ENCODE measurements around the gene IFI35.
"Not testable (repeated sequence)": the region's sequence is repeated elsewhere in the genome, so short reads cannot be mapped to it uniquely, and the experiment has no call there.

IFI35 gene

DNA sequence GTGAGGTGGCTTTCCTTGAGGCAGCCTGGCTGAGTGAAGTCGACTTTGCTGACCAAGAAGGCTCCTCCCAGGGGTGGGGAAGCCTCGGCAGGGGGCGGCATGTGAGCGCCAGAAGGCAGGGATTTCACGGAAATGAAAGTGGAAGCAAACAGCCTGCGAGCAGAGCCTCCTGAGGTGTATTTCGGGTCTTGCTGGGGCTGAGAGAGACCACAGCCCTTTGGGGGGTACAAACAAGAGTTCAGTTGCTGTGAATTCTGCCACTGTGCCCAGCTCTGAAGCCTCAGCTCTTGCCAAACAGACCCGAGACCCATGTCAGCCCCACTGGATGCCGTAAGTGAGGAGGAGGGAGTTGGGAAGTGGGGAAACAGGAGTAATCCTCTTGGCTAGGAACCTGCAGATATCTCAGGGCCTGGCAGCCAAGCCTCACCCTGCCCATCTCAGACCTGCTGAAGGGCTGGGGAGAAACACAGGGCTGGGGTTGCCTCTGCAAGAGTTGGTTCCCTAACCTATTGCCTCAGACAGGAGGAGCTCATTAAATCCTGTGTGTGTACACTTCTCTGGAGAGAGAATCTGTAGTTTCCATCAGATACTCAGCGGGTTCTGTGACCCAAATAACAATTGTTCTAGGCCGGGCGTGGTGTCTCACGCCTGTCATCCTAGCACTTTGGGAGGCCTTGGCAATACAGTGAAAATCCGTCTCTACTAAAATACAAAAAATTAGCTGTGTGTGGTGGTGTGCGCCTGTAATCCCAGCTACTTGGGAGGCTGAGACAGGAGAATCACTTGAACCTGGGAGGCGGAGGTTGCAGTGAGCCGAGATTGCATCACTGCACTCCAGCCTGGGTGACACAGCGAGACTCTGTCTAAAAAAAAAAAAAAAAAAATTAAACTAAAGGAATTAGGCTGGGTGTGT lies at the start of gene IFI35:
Gene IFI35, plus strand, starts transcription at position 146 of the 913 bp plus-strand sequence. Its CDS starts 164 bp downstream, at position 310.
- no peak for DNase-seq

DNA sequence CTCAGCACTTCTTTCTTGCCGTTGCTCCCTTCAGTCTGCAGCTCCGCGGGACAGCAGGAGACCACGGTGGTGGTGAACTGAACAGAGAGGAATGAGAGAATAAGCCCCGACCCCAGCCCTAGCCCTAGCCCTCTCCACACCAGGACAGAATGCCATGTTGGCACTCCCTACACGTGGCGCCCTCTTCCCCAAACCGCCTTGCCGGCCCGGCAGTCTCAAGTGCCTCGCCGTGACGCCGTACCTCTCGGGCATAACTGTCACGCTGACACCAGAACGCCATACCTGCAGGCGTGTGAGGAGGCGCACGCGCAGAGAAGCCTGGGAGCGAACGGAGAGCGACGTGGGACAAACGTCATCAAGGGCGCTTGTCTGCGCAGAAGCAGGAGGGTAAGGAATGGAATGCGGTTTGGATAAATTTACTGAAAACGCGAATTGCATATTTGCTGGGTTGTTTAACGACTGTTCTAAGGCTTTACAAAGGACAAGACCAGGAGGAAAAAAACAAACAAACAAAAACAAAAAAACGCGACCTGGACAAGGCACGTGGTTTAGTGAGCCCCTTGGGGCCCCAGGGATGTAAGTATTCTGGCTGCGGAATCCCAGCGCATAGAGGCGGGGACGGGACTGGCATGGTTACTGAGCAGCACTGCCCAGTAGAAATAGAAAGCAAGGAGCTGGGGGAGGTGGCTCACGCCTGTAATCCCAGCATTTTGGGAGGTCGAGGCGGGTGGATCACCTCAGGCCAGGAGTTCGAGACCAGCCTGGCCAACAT lies 42.2 kb upstream of the IFI35 start, which contains the start of gene AARSD1:
Gene AARSD1, minus strand, starts transcription at position 294 of the 772 bp plus-strand sequence. Its CDS starts 14 bp downstream, at position 280.
- peak; percentile 36 to 88 for DNase-seq

DNA sequence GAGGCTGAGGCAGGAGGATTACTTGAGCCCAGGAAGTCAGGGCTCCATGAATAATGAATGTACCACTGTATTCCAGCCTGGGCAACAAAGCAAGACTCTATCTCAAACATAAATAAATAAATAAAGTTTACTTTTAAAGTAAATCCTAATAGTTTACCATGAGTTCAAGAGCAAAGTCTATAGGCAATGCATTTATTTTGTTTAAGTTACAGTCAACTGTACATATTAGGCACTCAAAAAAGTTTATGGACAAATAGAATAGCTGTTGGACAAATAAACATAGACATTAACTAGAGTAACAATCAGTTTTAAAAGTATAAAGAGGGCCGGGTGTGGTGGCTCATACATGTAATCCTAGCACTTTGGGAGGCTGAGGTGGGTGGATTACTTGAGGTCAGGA lies 38.7 kb upstream of the IFI35 start:
- no peak for DNase-seq

DNA sequence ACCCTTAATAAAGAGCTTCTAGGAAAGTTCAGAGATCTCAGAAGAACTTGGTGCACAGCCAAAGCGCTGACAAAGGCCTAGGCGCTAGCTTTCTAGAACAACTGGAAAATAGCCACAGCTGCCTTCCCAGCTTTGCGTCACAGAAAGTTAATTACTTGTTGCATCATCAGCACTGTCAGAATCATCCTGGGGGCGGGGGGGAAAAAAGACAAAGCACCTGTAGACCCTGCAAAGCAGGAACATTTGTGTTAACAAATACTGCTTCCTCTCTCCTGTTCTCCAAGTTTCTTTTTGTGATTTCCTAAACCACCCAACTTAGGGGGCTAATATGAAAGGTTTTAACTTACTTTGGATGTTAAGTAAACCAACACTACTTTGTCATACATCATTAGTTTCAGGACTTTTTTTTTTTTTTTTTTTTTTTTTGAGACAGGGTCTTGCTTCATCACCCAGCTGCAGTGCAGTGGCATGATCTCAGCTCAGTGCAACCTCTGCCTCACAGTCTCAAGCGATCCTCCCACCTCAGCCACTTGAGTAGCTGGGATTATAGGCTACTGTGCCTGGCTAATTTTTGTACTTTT lies 37.5 kb upstream of the IFI35 start:
- DNase-seq, result no peak

DNA sequence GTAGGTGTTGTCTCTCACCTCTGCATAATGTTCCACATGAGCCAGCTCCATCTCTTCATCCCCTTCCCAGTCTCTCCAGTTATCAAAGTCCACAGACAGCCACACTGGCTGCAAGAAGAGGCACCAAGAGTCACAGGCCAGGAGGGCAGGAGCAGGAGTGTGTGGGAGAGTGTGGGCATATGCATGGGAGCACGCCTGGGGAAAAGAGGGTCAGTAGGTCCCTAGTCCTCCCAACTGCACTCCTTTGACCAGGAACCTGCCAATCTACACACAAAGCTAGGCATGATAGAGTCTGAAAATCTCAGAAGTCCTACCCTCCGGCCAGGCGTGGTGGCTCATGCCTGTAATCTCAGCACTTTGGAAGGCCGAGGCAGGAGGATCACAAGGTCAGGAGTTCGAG lies 35.0 kb upstream of the IFI35 start:
- DNase-seq, result no peak

DNA sequence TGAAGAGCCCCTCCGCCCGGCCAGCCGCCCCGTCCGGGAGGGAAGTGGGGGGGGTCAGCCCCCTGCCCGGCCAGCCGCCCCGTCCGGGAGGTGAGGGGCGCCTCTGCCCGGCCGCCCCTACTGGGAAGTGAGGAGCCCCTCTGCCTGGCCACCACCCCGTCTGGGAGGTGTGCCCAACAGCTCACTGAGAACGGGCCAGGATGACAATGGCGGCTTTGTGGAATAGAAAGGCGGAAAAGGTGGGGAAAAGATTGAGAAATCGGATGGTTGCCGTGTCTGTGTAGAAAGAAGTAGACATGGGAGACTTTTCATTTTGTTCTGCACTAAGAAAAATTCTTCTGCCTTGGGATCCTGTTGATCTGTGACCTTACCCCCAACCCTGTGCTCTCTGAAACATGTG lies 33.3 kb upstream of the IFI35 start:
- not testable (repeated sequence) for DNase-seq

DNA sequence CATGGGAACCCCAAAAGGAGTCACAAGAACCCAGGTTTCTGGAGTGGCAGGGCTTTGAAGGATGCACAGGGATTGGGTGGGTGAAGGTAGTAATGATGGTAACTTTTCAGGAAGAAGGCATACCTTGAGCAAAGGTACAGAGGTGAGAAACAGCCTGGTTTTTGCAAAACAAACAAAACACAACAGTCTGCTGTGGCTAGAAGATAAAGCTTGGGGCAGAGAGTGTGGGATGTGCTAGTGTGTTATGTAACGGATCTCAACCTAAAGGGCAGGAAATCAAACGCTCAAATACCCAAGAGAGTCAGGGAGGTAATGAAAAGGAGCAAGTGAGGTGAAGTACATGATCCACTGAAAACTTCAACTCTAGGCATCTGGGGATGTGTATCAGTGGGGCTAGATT lies 31.3 kb upstream of the IFI35 start:
- no peak for DNase-seq

DNA sequence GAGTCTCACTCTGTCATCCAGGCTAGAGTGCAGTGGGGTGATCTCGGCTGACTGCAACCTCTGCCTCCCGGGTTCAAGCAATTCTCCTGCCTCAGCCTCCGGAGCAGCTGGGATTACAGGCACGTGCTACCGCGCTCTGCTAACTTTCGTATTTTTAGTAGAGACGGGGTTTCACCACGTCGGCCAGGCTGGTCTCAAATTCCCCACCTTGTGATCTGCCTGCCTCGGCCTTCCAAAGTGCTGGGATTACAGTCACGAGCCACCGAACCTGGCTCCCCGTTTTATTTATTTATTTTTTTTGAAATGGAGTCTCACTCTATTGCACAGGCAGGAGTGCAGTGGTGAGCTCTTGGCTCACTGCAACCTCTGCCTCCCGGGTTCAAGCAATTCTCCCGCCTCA lies 30.9 kb upstream of the IFI35 start:
- DNase-seq, result not testable (repeated sequence)

DNA sequence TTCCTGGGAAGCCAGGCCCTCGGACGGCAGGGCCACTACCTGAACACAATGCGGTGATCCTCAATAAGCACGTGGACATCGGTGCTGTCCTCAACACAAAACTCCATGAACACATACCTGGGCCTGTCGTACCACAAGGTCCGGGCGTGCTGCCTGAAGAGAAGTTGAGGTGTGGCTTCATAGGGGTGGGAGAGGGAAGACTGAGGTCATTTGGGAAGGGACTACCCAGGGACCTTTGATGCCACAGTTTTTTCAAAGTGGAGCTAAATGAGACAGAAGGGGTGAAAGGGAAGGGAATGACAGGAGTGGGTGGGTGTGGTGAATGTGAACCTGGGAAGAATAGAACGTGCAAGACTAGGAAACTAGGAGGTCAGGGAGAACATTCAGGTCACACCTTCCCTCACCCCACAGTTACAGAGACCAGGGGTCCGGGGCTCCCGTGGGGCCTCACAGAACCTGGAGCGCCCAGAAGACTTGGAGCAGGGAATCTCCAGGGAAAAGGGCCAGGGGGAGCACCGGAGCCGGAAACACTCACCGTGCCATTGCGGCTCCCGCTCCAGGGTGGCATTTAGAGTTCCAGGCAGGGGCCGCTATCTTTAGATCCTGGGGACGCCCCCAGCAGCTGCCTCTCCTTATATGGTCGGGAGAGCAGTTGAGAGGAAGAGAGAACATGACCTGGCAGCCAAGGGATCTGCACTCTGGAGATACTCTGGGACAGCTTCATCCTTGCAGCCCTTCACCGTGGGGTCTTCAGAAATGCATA lies 26.9 kb upstream of the IFI35 start, which contains the start of gene PTGES3L:
Gene PTGES3L, minus strand, starts transcription at position 570 of the 763 bp plus-strand sequence. Its CDS starts 27 bp downstream, at position 543.
- no peak for DNase-seq

DNA sequence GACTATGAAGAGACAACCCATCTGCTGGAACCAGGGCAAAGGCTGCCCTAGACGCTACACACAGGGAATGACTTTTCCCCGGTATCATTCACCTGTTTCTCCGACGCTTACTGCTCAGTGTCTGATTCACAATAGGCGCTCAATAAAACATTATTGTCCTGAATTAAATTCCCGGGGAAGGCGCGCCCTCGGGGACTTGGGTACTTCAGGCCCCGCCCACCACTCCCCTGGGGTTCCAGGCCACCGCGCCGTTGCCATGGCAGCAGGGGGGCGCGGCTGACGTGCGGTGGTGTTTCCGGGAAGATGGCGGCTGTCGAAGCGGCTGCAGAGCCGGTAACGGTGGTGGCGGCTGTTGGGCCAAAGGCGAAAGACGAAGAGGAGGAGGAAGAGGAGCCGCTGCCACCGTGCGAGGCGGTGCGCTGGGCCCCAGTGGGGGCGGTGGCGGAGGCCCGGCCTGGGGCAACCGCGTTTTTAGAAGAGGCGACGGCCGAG lies 26.3 kb upstream of the IFI35 start, which contains the start of gene RUNDC1:
Gene RUNDC1, plus strand, starts transcription at position 292 of the 492 bp plus-strand sequence. Its CDS starts 12 bp downstream, at position 304.
- peak in 1 of 2 experiments; percentile 33 for DNase-seq

DNA sequence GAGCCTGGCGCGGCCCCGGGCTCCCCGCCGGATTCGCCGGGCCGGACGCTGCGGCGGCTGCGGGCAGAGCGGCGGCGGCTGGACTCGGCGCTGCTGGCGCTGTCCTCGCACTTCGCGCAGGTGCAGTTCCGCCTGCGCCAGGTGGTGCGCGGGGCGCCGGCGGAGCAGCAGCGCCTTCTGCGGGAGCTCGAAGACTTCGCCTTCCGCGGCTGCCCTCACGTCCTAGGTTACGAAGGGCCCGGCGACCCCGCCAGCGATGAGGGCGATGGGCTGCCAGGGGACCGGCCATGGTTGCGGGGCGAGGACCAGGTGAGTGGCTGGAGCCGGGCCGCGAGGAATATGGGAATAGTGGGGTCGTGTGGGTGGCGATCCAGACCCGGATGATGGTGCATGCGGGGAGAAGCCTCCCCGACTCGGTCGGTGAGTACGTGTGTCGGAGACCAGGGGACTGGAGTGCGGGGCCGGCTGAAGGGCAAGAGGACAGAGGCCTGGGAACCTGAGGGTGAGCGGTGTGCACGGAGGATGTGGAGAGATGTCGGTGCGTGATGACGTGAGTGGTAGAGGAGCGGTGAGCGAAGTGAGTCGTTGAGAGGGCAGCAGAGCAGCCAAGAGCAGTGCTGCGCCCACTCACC lies 25.7 kb upstream of the IFI35 start:
- no peak for DNase-seq

DNA sequence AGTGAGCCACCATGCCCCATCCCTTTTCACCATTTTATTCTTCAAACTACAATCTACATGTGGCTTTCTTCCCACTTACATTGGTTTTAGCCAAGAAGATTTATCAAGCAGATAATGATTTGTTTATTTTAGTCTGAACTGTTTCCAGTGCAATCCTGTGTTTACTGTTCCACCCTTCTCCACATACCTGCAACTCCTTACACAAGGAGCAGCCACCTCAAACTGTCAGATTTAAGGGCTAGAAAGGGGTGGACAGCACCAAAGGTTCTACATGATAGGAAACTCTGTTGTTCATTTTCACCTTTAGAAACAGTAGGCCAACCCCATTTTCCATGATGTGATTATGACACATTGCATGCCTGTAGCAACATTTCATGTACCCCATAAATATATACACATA lies 24.3 kb upstream of the IFI35 start:
- DNase-seq, result no peak

DNA sequence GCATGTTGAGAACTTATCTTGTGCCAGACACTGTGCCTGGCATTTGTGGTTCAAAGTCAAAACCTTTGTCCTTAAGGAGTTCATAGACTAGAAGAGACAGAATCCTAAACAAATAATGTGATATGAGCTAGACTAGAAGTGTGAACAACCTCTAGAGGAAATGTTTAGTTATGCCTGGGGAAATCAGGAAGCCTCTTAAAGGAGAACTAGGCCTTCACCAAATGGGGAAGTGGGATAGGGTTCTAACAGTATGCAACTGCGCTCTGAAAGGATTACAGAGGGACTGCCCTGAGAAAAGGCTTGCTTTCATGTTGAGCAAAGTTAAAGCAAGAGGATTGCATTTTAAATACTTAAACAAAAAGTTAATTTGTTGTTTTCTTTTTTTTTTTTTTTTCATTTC lies 21.4 kb upstream of the IFI35 start:
- DNase-seq, result no peak

DNA sequence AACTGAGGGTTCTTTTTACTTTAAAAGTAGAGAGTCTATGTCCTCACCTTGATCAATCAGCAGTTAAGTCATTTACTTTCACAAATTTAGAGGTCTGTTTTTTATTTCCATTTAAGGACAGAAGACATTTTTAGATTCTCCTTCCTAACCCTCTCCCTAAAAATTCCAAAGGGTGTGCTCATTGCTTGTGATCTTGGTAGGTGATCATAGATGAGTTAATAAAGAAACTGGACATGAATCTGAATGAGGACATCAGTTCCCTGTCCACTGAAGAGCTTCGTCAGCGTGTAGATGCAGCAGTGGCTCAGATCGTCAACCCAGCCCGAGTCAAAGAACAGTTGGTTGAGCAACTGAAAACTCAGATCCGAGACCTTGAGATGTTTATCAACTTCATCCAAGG lies 17.4 kb upstream of the IFI35 start:
- no peak for DNase-seq

DNA sequence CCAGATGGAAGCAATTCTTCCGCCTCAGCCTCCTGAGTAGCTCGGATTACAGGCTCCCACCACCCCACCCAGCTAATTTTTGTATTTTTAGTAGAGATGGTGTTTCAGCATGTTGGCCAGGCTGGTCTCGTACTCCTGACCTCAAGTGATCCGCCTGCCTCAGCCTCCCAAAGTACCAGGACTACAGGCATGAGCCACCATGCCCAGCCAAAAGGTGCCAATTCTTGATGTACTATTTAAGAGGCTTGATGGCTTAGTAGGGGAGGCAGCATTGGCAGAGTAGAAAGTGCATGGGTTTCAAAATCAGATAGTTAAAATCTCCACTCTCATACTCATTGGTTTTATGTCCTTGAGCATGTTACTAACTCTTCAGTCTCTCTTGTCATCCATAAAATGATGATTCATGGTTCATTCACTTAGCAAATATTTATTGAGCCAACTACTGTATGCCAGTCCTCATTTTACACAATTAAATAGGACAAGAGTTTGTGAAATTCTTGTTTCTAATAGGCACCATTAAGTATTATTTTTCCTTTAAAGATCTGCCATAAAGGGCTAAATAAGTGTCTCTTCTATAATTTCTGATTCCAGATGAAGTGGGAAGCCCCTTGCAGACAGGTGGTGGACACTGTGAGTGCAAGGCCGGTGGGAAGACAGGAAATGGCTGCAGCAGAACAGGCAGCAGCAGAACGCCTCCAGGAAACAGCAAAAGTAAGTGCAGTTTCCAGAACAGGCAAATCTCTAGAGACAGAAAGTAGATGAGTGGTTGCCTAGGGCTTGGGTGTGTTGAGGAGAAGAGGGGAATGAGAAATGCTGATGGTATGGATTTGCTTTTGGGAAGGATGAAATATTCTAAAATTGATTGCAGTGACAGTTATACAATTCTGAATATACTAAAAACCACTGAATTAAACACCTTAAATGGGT lies 16.6 kb upstream of the IFI35 start:
- no peak for DNase-seq

DNA sequence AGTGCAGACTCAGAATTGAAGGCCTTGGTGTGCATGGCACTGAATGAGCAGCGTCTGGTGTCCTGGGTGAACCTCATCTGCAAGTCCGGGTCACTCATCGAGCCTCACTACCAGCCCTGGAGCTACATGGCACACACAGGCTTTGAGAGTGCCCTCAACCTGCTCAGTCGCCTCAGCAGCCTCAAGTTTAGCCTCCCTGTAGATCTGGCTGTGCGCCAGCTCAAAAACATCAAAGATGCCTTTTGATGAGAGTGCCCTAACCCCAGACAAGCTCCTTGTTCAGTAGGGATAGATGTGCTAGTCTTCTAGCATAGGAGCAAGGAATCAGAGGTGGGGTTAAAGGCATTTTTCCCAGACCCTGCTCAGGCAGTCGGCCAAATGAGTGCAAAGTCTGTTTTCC lies 15.1 kb upstream of the IFI35 start:
- no peak for DNase-seq

DNA sequence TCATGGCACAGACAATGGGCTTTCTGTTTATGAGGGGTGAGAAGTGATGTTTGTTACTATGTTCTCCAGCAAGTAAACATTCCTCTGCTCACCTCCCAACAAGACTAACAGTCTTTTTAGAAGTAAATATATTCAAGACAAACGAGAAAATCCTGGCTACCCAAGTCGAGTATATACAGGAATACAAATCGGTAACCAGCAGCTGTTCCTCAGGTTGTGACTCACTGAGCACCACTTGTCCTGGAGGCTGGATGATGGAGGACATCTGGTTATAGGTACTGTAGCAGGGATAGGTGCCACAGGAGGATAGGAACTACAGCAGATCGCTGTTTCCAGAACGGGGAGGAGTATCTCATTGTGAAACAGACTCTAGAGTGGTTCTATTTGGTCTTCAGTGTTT lies 13.7 kb upstream of the IFI35 start:
- DNase-seq, result no peak

DNA sequence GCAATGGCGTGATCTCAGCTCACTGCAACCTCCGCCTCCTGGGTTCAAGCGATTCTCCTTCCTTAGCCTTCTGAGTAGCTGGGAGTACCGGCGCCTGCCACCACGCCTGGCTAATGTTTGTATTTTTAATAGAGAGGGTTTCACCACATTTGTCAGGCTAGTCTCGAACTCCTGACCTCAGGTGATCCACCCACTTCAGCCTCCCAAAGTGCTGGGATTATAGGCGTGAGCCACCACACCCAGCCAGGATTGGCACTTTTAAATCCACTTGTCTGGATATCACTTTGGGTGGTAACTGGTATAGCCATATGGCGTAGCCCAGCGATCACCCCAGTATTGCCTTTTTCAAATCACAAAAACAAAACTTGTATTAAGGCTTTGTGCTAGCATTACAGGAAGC lies 12.7 kb upstream of the IFI35 start:
- DNase-seq, result not testable (repeated sequence)

DNA sequence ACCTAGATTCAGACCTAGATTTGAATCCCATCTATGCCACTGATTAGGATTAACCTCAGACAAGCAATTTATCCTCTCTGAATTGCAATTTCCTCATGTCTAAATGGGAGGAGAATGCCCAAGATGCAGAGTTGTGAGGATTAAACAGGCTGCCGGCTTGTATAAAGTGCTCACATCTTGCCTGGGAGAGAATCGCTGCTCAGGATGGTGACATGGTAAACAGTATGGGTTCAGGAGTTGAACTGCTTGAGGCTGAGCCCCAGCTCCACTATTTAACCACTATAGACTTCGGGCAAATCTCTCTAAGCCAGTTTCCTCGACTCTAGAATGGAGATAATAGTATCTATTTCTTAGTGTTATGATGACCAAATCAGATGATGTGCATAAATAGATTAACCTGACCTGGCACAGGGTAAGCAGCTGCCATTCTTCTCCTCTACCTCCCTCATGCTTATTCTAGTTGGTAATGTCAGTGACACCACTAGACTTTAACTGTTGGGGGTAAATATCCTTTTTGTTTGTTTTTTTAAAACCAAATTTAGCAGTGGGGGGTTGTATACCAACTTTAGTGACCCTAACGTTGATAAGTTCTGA lies 9.1 kb upstream of the IFI35 start:
- DNase-seq, result no peak
